Activated CD8-positive, alpha-beta T cell treated with anti-CD3 and anti-CD28 coated beads, Interleukin-2, amount 10 ng/mL, durations not matched to agents 7 days and 5 days (primary cell): ENCODE measurements around the gene ACTG1. TPM values are rescaled to one million over a fixed set of nuclear protein-coding genes. Genes with fewer than 3 reads are reported as not detected.

Source experiments
- ATAC-seq: fragments of 150-1000 bp; cut with Tn5 transposase; one replicate; pipeline ENCODE4 v1.10.0; 2021; ENCODE audit warnings: moderate library complexity
- CTCF ChIA-PET: fragments of 350-600 bp; sonication (Branson Sonifier 250); formaldehyde crosslinking; loops from one replicate; lab custom pipeline; 2021; ENCODE audit warnings: antibody characterized with exemption; lab: Charles Lee
- POLR2A ChIA-PET: fragments of 350-600 bp; sonication (Branson Sonifier 250); formaldehyde crosslinking; loops from one replicate; lab custom pipeline; 2021; ENCODE audit warnings: antibody characterized with exemption; lab: Charles Lee
- DNase-seq: peaks from one replicate; pipeline ENCODE4 v3.0.0-alpha.2; 2020
- H3K27ac Mint-ChIP-seq: one replicate; pipeline ENCODE4 v1.8.0; 2021; ENCODE audit warnings: mild to moderate bottlenecking, mixed read lengths
- H3K27me3 Mint-ChIP-seq: one replicate; pipeline ENCODE4 v1.8.0; 2021; ENCODE audit warnings: low read depth, mixed read lengths
- H3K36me3 Mint-ChIP-seq: one replicate; pipeline ENCODE4 v1.8.0; 2021; ENCODE audit warnings: low read depth, mixed read lengths
- H3K4me1 Mint-ChIP-seq: one replicate; pipeline ENCODE4 v1.8.0; 2021; ENCODE audit warnings: low read depth, mixed read lengths
- H3K4me3 Mint-ChIP-seq: one replicate; pipeline ENCODE4 v1.8.0; 2021; ENCODE audit warnings: mild to moderate bottlenecking, mixed read lengths
- H3K9me3 Mint-ChIP-seq: one replicate; pipeline ENCODE4 v1.8.0; 2022; ENCODE audit warnings: mixed read lengths; ENCODE audit not compliant: insufficient read depth
- total RNA-seq, 2 experiments: library from RNA; stranded (reverse); gene quantifications; one replicate each; pipeline ENCODE4 v1.2.3, GENCODE V29; 2021

The ACTG1 gene
- total RNA-seq, 2 experiments from 2014 or later: 5,147 to 5,318 TPM

DNA sequence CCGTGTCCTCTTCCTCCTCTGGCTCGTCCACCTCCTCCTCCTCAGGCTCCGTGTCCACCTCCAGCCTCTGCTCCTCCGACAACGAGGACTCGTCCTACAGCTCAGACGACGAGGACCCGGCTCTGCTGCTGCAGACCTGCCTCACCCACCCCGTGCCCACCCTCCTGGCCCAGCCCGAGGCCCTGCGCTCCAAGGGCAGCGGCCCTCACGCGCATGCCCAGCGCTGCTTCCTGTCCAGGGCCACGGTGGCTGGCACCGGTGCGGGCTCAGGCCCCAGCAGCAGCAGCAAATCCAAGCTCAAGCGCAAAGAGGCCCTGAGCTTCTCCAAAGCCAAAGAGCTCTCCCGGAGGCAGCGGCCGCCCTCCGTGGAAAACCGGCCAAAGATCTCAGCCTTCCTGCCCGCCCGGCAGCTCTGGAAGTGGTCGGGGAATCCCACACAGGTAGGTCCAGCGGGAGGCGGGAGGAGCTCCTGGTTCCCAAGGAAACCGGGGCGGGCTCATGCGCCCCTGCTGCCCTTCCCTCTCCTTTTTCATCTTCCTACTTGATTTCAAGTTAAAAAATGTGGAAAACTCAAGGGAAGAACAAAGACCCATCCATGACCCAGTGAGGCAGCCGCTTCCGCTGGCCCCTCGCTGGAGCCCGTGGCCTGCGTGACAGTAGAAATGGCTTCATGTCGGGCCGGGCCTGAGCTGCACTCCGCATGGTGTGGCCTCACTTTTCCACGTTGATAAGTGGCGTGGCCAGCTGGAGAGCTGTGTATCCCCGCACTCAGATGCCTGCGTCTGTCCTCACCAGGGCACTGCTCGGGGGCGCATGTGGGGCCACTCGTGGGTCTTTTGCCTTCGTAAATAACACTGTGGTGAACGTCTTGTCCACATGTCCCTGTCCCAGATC is 50.7 kb downstream of the ACTG1 start:
- ATAC-seq (no peak), DNase-seq (no peak)
- CTCF ChIA-PET: interaction anchor here (0.9 to 1.2 kb wide), 2 partner anchors 15 to 21 kb away, joined by 3 to 4 read pairs; no protein-coding TSS in a partner anchor
- Mint-ChIP-seq H3K27me3 (no peaks in the 10 kb centered on the region), H3K4me1 (peaks cover 3% of the 10 kb centered on the region), H3K4me3 (no peak overlapping the region), H3K9me3 (no peaks in the 10 kb centered on the region), H3K36me3 (no peaks in the 10 kb centered on the region), H3K27ac (no peak overlapping the region)
- POLR2A ChIA-PET: interaction anchor here (1.1 to 1.4 kb wide), 2 partner anchors 23 to 26 kb away, joined by 4 read pairs; no protein-coding TSS in a partner anchor

- no peak for ATAC-seq
- CTCF ChIA-PET: interaction anchor here (1.2 to 1.3 kb wide), 2 partner anchors 16 to 24 kb away, joined by 3 read pairs; no protein-coding TSS in a partner anchor
These were observed 51.6 kb downstream of the ACTG1 start for GRCh38 chr17:81460856-81461460.

More at GRCh38 chr17:81460856-81461460, 51.6 kb downstream of the ACTG1 start:
- POLR2A ChIA-PET: interaction anchor here (0.6 to 1.4 kb wide), 3 partner anchors 24 to 178 kb away, joined by 3 to 4 read pairs (median 4); no protein-coding TSS in a partner anchor
- Mint-ChIP-seq H3K27me3 (no peaks in the 10 kb centered on the region), H3K4me3 (no peak overlapping the region), H3K27ac (no peak overlapping the region), H3K9me3 (no peaks in the 10 kb centered on the region), H3K36me3 (no peaks in the 10 kb centered on the region), H3K4me1 (peaks cover 4% of the 10 kb centered on the region)
- DNase-seq: no peak

Other genes with a start within 250 kb of the ACTG1 start
- gene SLC38A10, start 217.5 kb downstream of the ACTG1 start, total RNA-seq: 10 to 100 TPM; 78.5 to 83.5 TPM
- under 1 TPM; 0.87 to 0.91 TPM for gene BAHCC1, start 117.3 kb downstream of the ACTG1 start, total RNA-seq
- gene FSCN2, start 15.6 kb upstream of the ACTG1 start, total RNA-seq: under 1 TPM; 0.52 to 0.74 TPM
- 10 to 100 TPM; 39.2 to 43.6 TPM for gene FAAP100, start 39.6 kb upstream of the ACTG1 start, total RNA-seq
- gene NPLOC4, start 124.3 kb upstream of the ACTG1 start, total RNA-seq: 100 to 1,000 TPM; 113 TPM
- gene TSPAN10, start 124.4 kb upstream of the ACTG1 start, total RNA-seq: 1 to 10 TPM; 1.2 TPM
- 10 to 100 TPM; 76.5 to 80.3 TPM for gene PDE6G, start 143.7 kb upstream of the ACTG1 start, total RNA-seq
- 10 to 100 TPM; 48.5 to 52.3 TPM for gene OXLD1, start 153.8 kb upstream of the ACTG1 start, total RNA-seq
- 10 to 100 TPM; 42.3 to 43.7 TPM for gene CCDC137, start 153.9 kb upstream of the ACTG1 start, total RNA-seq
- 10 to 100 TPM; 21.3 to 28.4 TPM for gene ARL16, start 171.0 kb upstream of the ACTG1 start, total RNA-seq
- 100 to 1,000 TPM; 107 to 128 TPM for gene HGS, start 171.2 kb upstream of the ACTG1 start, total RNA-seq
- 100 to 1,000 TPM; 102 to 104 TPM for gene MRPL12, start 190.6 kb upstream of the ACTG1 start, total RNA-seq
- gene SLC25A10, start 199.5 kb upstream of the ACTG1 start, total RNA-seq: 10 to 100 TPM; 39.2 to 40.4 TPM